HUES6 (cell line): ENCODE results near the gene DPEP1.
"Not testable (repeated sequence)": the region's sequence is repeated elsewhere in the genome, so short reads cannot be mapped to it uniquely, and the experiment has no call there.

Experiments used
- H3K27ac ChIP-seq: 2 replicates; pipeline ENCODE4 v1.7.0; 2013; ENCODE audit warnings: low read depth, mild to moderate bottlenecking, low read length, inconsistent platforms
- H3K27me3 ChIP-seq: 2 replicates; pipeline ENCODE4 v1.6.1; 2013; ENCODE audit warnings: low read length; ENCODE audit not compliant: control insufficient read depth, insufficient read depth
- H3K36me3 ChIP-seq: 2 replicates; pipeline ENCODE4 v1.6.1; 2013; ENCODE audit warnings: low read length; ENCODE audit not compliant: control insufficient read depth, insufficient read depth
- H3K4me1 ChIP-seq: 2 replicates; pipeline ENCODE4 v1.6.1; 2013; ENCODE audit warnings: low read length; ENCODE audit not compliant: control insufficient read depth, insufficient read depth
- H3K4me3 ChIP-seq: 2 replicates; pipeline ENCODE4 v1.5.1; 2013; ENCODE audit warnings: low read depth, low read length
- H3K9ac ChIP-seq: one replicate; pipeline ENCODE4 v1.6.1; 2013; ENCODE audit warnings: mild to moderate bottlenecking, low read length
- H3K9me3 ChIP-seq: 2 replicates; pipeline ENCODE4 v1.6.1; 2013; ENCODE audit warnings: low read depth, low read length; ENCODE audit not compliant: control insufficient read depth, insufficient read depth

Gene DPEP1

DNA sequence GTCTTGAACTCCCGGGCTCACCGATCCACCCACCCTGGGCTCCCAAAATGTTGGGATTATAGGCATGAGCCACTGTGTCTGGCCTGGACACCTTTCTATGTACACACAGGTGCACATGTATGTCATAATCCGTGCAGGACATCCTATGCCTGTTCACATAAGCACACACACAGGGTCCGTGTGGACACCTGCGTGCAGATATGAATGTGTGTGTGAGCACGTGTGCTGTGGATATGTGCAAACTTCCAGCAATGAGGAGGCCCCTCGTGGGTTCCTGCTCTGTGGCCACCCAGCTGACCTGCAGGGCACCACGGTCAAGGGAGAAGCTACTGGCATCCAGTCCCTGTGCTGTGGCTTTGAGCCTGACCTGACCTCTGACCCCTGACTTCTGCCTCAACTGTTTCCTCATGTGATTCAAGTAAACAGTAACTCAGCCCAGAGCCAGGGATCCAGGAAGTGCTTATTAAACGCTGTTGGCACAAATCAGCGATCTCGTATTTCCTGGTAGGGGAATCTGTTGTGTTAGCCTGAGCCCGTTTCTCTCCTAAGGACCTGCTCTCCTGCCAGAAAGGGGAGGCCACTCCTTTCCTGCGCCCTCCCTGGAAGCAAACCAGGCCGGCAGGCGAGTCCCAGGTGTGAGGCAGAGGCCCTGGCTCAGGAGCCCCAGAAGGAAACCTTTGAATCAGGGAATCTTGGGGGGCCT, 31.4 kb upstream of the DPEP1 start:
- Histone ChIP-seq H3K27ac (no peak overlapping the region), H3K27me3 (peaks cover 8% of the 10 kb centered on the region), H3K4me3 (no peak overlapping the region), H3K9me3 (no peaks in the 10 kb centered on the region), H3K4me1 (no peaks in the 10 kb centered on the region), H3K9ac (no peak overlapping the region), H3K36me3 (peaks cover 5% of the 10 kb centered on the region)

GRCh38 chr16:89582614-89583196, 30.7 kb upstream of the DPEP1 start:
- H3K4me3 ChIP-seq: no peak overlapping the region
- peaks cover under 1% of the 10 kb centered on the region; the same call in 1 of the 2 replicates for H3K27me3 ChIP-seq
- H3K27ac ChIP-seq: no peak overlapping the region
- no peaks in the 10 kb centered on the region for H3K9me3 ChIP-seq
- H3K9ac ChIP-seq: no peak overlapping the region
- no peaks in the 10 kb centered on the region for H3K4me1 ChIP-seq
- H3K36me3 ChIP-seq: peaks cover 5% of the 10 kb centered on the region

DNA sequence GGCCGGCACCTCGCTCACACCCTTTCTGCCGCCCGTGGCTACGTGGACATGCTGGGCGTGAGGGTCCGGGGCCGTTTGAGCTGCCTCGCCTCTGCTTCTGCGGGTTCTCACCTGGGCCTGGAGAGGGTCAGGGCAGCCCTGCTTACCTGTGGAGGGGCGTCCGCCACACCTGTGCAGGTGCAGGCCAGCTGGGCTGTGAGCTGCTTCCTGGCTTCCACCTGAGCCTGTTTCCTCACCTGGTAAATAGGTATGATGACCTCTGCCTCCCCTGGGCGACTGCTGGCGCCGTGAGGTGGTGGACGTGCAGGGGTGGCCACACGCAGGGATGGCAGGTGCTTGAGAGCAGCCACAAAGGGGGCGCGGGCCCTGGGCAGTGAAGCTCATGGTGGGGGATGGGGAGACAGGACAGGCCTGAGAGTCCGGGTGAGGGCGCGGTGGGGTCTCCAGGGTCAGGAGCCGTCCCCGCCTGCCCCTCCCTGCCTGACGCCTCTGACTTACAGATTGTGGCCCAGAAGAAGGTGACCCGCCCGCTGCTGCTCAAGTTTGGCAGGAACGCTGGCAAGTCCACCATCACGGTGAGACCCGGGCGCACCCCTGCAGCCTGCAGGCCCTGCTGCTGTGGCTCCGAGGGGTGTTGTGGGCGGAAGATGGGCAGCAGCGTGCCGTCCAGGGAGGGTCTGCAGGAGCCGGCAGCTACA, 30.1 kb upstream of the DPEP1 start:
- no peak overlapping the region for H3K27ac ChIP-seq
- no peaks in the 10 kb centered on the region for H3K9me3 ChIP-seq
- H3K36me3 ChIP-seq: peaks cover 5% of the 10 kb centered on the region
- H3K4me3 ChIP-seq: no peak overlapping the region
- H3K9ac ChIP-seq: no peak overlapping the region
- H3K27me3 ChIP-seq: no peaks in the 10 kb centered on the region; the same call in 1 of the 2 replicates
- H3K4me1 ChIP-seq: no peaks in the 10 kb centered on the region

DNA sequence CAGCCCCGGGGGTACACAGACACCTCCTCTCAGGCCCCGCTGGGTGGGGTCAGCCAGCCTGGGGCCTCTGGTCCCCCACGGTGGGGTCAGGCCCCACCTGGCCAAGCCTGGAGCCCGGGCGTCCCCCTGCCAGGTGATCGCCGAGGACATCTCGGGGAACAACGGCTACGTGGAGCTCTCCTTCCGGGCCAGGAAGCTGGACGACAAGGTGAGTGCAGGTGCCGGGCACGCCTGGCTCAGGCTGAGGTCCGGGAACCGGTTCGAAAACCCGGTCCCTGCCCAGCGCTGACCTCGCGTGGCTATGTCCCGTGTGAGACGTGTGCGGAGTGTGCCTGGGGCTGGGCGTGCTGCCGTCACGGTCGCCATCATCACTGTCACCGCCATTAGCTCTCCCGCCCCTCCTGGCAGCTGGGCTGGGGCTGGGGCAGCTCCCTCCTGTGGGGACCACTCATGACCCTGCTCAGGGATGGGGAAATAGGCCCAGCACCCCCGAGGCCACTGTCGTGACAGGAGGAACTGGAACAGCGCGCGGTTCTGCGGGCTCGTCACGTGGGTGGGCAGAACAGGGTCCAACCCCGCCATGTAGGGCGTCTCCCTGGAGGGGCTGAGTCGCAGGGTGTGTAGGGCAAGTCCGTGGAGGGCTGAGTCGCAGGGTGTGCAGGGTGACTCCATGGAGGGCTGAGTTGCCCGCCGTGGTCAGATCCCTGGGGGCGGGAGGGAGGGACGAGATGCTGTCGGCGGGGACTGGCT, 29.4 kb upstream of the DPEP1 start:
- Histone ChIP-seq H3K27ac (no peak overlapping the region), H3K4me1 (no peaks in the 10 kb centered on the region), H3K36me3 (peaks cover 5% of the 10 kb centered on the region), H3K9ac (no peak overlapping the region), H3K9me3 (no peaks in the 10 kb centered on the region), H3K4me3 (no peak overlapping the region), H3K27me3 (no peaks in the 10 kb centered on the region; the same call in 1 of the 2 replicates)

- Histone ChIP-seq H3K36me3 (peaks cover 3% of the 10 kb centered on the region; the same call in 1 of the 2 replicates), H3K9me3 (no peaks in the 10 kb centered on the region), H3K4me3 (no peak overlapping the region), H3K4me1 (no peaks in the 10 kb centered on the region), H3K27ac (no peak overlapping the region), H3K27me3 (no peaks in the 10 kb centered on the region), H3K9ac (no peak overlapping the region)
Measured at GRCh38 chr16:89584768-89585549, 28.5 kb upstream of the DPEP1 start.

- no peaks in the 10 kb centered on the region for H3K4me1 ChIP-seq
- H3K9ac ChIP-seq: no peak overlapping the region
- H3K27me3 ChIP-seq: no peaks in the 10 kb centered on the region
- H3K36me3 ChIP-seq: peaks cover 3% of the 10 kb centered on the region; the same call in 1 of the 2 replicates
- H3K9me3 ChIP-seq: no peaks in the 10 kb centered on the region
- no peak overlapping the region for H3K4me3 ChIP-seq
- H3K27ac ChIP-seq: no peak overlapping the region
Measured at GRCh38 chr16:89586218-89586617, 27.2 kb upstream of the DPEP1 start.

GRCh38 chr16:89586853-89587252, 26.6 kb upstream of the DPEP1 start:
- Histone ChIP-seq H3K27ac (no peak overlapping the region), H3K4me1 (no peaks in the 10 kb centered on the region)

GRCh38 chr16:89587676-89588075, 25.8 kb upstream of the DPEP1 start:
- H3K9me3 ChIP-seq, H3K27ac ChIP-seq, H3K4me3 ChIP-seq, H3K4me1 ChIP-seq, H3K9ac ChIP-seq, H3K27me3 ChIP-seq, H3K36me3 ChIP-seq: not testable (repeated sequence)

More at GRCh38 chr16:89586853-89587252, 26.6 kb upstream of the DPEP1 start:
- Histone ChIP-seq H3K36me3 (peaks cover 3% of the 10 kb centered on the region; the same call in 1 of the 2 replicates), H3K4me3 (no peak overlapping the region), H3K9ac (no peak overlapping the region), H3K27me3 (no peaks in the 10 kb centered on the region), H3K9me3 (no peaks in the 10 kb centered on the region)

GRCh38 chr16:89588413-89589109, 24.9 kb upstream of the DPEP1 start:
- no peaks in the 10 kb centered on the region for H3K9me3 ChIP-seq
- H3K4me3 ChIP-seq: no peak overlapping the region
- no peak overlapping the region for H3K27ac ChIP-seq
- H3K9ac ChIP-seq: no peak overlapping the region
- H3K36me3 ChIP-seq: peaks cover 3% of the 10 kb centered on the region; the same call in 1 of the 2 replicates
- no peaks in the 10 kb centered on the region for H3K27me3 ChIP-seq
- H3K4me1 ChIP-seq: no peaks in the 10 kb centered on the region
